ENCODE data around the gene LCK. TPM values are rescaled to one million over a fixed set of nuclear protein-coding genes. Genes with fewer than 3 reads are reported as not detected.

The LCK gene
- total RNA-seq (2022) (not detected in 2 replicates), Bru-seq, nascent RNA (not detected), BruChase-seq, experiment 1, labeled RNA remaining after a 6-hour chase (percentile 3 among the genes with signal in this experiment), BruChase-seq, experiment 2, labeled RNA remaining after a 2-hour chase (percentile 3 among the genes with signal in this experiment)
- long read RNA-seq, result 0 reads

DNA sequence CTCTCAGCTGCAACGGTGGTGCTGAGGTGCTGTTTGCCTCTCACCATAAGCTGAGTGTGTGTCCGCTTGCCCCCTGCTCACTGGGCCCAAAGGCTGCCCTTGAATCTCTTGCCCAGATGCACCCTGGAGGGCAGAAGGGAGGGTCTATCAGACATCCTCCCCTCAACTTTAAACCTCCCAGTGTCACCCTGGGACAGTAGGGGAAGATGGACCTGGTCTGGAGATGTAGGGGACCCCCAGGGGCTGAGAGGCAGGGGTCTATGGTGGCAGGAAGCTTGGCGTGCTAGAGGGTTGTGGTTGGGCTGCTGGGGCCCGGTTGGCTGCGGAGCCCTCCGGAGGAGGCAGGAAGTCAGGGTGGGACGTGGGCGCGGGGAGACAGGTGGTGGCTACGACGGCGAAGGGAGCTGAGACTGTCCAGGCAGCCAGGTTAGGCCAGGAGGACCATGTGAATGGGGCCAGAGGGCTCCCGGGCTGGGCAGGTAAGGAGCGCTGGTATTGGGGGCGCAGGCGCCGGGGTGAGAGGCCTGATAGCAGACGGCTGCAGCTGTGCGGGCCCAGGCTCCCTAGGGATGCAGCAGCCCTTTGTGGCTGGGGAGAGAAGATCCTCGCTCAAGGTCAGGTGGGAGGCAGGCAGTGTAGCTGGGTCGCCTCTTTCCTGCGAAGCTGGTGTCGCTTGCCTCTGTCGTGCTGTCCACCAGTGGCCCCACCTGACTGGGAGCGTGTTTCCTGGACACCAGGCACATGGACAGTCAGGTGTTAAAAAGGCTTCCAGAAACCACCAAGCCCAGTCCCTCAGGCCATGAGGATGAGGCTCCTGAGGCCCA, at the start of gene LCK:
Gene LCK (plus strand): TSS at position 373 of the 824 bp plus-strand sequence. CDS start 23,065 bp downstream, outside the sequence.
- TF ChIP-seq, protein P1, sequence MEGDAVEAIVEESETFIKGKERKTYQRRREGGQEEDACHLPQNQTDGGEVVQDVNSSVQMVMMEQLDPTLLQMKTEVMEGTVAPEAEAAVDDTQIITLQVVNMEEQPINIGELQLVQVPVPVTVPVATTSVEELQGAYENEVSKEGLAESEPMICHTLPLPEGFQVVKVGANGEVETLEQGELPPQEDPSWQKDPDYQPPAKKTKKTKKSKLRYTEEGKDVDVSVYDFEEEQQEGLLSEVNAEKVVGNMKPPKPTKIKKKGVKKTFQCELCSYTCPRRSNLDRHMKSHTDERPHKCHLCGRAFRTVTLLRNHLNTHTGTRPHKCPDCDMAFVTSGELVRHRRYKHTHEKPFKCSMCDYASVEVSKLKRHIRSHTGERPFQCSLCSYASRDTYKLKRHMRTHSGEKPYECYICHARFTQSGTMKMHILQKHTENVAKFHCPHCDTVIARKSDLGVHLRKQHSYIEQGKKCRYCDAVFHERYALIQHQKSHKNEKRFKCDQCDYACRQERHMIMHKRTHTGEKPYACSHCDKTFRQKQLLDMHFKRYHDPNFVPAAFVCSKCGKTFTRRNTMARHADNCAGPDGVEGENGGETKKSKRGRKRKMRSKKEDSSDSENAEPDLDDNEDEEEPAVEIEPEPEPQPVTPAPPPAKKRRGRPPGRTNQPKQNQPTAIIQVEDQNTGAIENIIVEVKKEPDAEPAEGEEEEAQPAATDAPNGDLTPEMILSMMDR (IDR thresholded peaks at IDR 0.05; ENCODE audit: unreplicated experiment), result no peak
- CTCF ChIA-PET, result interaction anchor here (0.8 kb wide), 2 partner anchors 10 to 11 kb away, joined by 3 to 4 read pairs; no protein-coding TSS in a partner anchor

DNA sequence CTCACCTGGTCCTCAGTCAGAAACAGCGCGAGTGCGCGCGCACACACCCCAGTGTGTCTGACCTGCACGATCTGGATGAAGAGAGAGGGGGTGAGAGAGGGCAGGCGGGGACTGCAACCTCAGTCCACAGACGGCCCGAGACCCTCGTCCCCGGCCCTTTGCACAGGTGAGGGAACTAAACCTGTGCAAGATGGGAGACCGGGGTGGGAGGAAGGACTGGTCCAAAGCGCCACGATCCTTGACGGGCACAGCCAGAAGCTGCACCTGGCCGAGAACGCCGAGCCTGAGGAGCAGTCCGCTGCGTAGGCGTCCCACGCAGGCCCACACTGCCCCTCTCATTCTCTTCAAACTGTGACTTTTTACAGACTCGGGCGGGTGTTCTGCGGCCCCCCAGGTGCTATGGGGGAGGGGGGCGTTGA, 46.1 kb upstream of the LCK start:
- Mint-ChIP-seq H3K27me3 (ENCODE audit: insufficient read depth, unreplicated experiment) (no peaks in the 10 kb centered on the region), H3K9me3 (ENCODE audit: unreplicated experiment) (no peaks in the 10 kb centered on the region), H3K36me3 (ENCODE audit: insufficient read depth, unreplicated experiment) (peaks cover 23% of the 10 kb centered on the region), H3K4me1 (ENCODE audit: insufficient read depth, unreplicated experiment) (peaks cover 20% of the 10 kb centered on the region), H3K4me3 (ENCODE audit: unreplicated experiment) (peak overlapping the region; percentile 78), H3K27ac (ENCODE audit: low read depth, unreplicated experiment) (peak overlapping the region; percentile 95)
- CTCF ChIA-PET, result interaction anchor here (0.5 to 2.3 kb wide), 3 partner anchors 9 to 23 kb away, joined by 4 to 12 read pairs (median 5); no protein-coding TSS in a partner anchor
- POLR2A ChIA-PET, result interaction anchor here (0.6 to 3.0 kb wide), 10 partner anchors 7 to 190 kb away, joined by 3 to 19 read pairs (median 5); partner anchors contain the start of gene KPNA6
- no peak for DNase-seq (ENCODE audit: unreplicated experiment)
- TF ChIP-seq, protein P1 (IDR thresholded peaks at IDR 0.05; ENCODE audit: unreplicated experiment), result no peak
- BruUV-seq (replicated peaks), result no TSS peak
- intact Hi-C loops (cut with micrococcal nuclease), result no loop called here

More for the DNA sequence above, at the start of gene LCK:
- Mint-ChIP-seq H3K27ac (ENCODE audit: low read depth, unreplicated experiment) (no peak within 1 kb of the TSS), H3K27me3 (ENCODE audit: insufficient read depth, unreplicated experiment) (no peaks in the 10 kb centered on the region), H3K36me3 (ENCODE audit: insufficient read depth, unreplicated experiment) (no peaks in the 10 kb centered on the region), H3K4me1 (ENCODE audit: insufficient read depth, unreplicated experiment) (peaks cover 7% of the 10 kb centered on the region), H3K9me3 (ENCODE audit: unreplicated experiment) (no peaks in the 10 kb centered on the region), H3K4me3 (ENCODE audit: unreplicated experiment) (no peak within 1 kb of the TSS)
- POLR2A ChIA-PET, result no interaction called here
- BruUV-seq (replicated peaks), result no TSS peak
- DNase-seq (ENCODE audit: unreplicated experiment), result no peak
- intact Hi-C loops (cut with micrococcal nuclease), result no loop called here

DNA sequence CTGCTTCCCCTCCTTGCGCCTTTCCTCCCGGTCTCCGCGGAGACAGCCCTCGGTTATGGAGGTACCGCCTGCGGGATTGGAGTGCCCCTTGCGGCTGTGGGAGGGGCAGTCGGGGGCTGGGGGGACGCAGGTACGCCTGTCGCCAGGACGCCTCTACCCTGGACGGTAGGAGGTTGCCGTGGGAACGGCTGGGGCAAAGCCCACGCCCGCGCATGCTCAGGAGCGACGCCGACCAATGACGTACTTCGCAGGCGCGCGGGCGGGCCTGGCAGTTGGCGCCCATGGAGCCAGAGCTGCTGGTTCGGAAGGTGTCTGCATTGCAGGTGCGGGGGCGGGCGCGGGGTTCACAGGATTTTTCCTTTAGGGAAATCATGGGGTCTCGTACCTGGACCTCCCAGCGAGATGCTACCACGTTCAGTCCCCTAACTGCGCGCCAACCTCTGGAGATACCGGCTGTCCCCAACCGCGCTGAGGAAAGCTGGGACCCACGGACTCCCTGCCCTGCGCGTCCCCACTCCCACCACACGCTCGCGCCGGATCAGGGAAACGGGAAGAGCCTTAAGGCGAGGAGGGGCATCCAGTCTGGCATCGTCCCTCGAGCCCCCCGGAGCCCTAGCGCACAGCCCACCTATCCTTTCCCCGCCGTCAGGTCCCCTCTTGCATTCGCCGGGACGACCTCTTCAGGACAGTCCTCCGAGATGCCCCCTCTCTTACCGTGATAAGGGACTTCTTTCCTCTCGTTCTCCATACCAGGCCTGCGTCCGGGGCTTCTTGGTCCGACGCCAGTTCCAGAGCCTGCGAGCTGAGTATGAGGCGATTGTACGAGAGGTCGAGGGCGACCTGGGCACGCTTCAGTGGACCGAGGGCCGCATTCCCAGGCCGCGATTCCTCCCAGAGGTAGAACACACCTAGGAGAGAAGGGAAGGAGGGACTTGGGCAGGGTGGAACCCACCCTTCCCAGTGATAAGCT, 45.4 kb upstream of the LCK start, which contains the start of gene IQCC:
Gene IQCC (plus strand): TSS at position 271 of the 970 bp plus-strand sequence. CDS start 11 bp downstream, at position 282.
- Mint-ChIP-seq H3K27ac (ENCODE audit: low read depth, unreplicated experiment) (peak within 1 kb of the TSS; percentile 95), H3K27me3 (ENCODE audit: insufficient read depth, unreplicated experiment) (no peaks in the 10 kb centered on the region), H3K9me3 (ENCODE audit: unreplicated experiment) (no peaks in the 10 kb centered on the region), H3K4me3 (ENCODE audit: unreplicated experiment) (peak within 1 kb of the TSS; percentile 78), H3K4me1 (ENCODE audit: insufficient read depth, unreplicated experiment) (peaks cover 15% of the 10 kb centered on the region), H3K36me3 (ENCODE audit: insufficient read depth, unreplicated experiment) (peaks cover 23% of the 10 kb centered on the region)
- CTCF ChIA-PET, result interaction anchor here (0.5 to 2.3 kb wide), 5 partner anchors 8 to 170 kb away, joined by 3 to 12 read pairs (median 4); no protein-coding TSS in a partner anchor
- intact Hi-C loops (cut with micrococcal nuclease), result no loop called here
- TF ChIP-seq, protein P1 (IDR thresholded peaks at IDR 0.05; ENCODE audit: unreplicated experiment), result no peak
- POLR2A ChIA-PET, result interaction anchor here (0.6 to 3.0 kb wide), 18 partner anchors 8 to 191 kb away, joined by 3 to 19 read pairs (median 4); partner anchors contain the start of genes EIF3I, KPNA6, TMEM234 and TXLNA
- TSS peak; percentile 60 for BruUV-seq (replicated peaks)
- peak; percentile 83 for DNase-seq (ENCODE audit: unreplicated experiment)
